ENCODE measurements around the gene NT5C3B. TPM values are rescaled to one million over a fixed set of nuclear protein-coding genes. Genes with fewer than 3 reads are reported as not detected.
"Not testable (repeated sequence)": the region's sequence is repeated elsewhere in the genome, so short reads cannot be mapped to it uniquely, and the experiment has no call there.

NT5C3B gene
- total and polyA plus RNA-seq, 10 donors = 17.0 to 62.7 (median 29.5) TPM

DNA sequence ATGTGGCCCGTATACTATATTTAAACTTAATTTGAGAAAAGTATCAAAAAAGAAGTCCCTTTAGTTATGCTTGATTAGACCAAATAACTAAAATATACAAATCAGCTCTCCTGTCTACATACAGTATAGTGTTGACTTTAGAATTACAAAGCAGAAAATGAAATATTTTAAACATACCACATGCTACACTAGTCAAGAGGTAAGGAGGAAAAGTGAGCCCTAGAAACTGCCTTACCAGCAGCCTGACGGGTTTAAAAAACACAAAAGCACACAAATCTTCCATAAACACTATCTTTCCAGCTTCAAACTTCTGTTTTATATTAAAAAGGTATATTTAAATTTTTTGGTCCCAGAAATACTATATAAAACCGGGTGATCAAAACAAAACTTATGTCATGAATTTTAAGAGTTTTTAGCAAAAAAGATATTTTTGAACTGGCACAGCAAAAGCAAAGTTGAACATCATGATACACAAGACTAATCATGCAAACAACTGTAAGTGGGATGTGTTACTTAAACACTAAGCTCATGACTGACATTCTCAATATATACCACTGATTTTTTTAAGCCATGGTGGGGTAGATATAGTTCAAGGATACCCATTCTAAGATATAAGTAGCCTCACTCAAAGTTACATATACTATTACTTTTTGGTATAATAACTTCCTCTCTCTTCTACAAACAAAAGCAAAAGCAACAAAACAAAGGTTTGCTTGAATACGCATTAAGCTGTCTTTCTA is 13.4 kb upstream of the NT5C3B start:
- intact Hi-C loops (cut with DNase I; ENCODE audit: low total_unique reads) = no loop called here
- TF ChIP-seq POLR2A (IDR thresholded peaks at IDR 0.05) (no peak), POLR2AphosphoS5 (IDR thresholded peaks at IDR 0.05) (no peak), CTCF (IDR thresholded peaks at IDR 0.05 in 8 of 11, conservative IDR thresholded peaks at IDR 0.05 in 3 of 11) (no peak)
- WGBS, 5 donors = 72 to 88% (median 81%) methylated on average over 4 of the region's 4 CpGs
- no peak for DNase-seq
- no peak overlapping the region for H3K27ac ChIP-seq
- H3K4me3 ChIP-seq = no peak overlapping the region
- H3K4me1 ChIP-seq = peaks cover 0 to 47% (median 16%) of the 10 kb centered on the region in 6 donors
- no peaks in the 10 kb centered on the region for H3K27me3 ChIP-seq (replicated peaks in 1 of 7)
- H3K9me3 ChIP-seq = no peaks in the 10 kb centered on the region
- peaks cover 0 to 45% (median 13%) of the 10 kb centered on the region in 6 donors for H3K36me3 ChIP-seq

DNA sequence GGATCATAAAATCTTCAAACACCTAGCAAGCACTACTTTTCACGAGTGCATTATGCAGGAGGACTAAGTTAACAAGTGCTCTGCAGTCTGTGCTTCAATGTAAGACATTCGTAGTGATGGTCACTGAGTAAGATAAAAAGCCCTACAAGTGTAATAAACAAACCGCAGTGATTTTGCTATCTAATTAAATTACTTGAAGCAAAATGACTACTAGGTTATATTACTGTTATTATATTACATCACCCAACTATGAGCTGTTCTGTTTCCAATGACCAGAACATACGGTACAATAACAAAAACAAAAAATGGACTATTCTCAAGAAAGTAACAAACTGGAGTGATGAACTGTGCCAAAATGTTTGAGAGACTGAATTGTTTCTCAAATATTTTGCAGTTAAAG is 12.8 kb upstream of the NT5C3B start:
- Histone ChIP-seq H3K27me3 (replicated peaks in 1 of 7) (no peaks in the 10 kb centered on the region), H3K27ac (no peak overlapping the region), H3K36me3 (peaks cover 0 to 39% (median 7%) of the 10 kb centered on the region in 6 donors), H3K4me1 (peaks cover 0 to 47% (median 16%) of the 10 kb centered on the region in 6 donors), H3K4me3 (no peak overlapping the region), H3K9me3 (no peaks in the 10 kb centered on the region)
- intact Hi-C loops (cut with DNase I; ENCODE audit: low total_unique reads) = no loop called here
- 83 to 95% (median 87%) methylated on average over 4 of the region's 4 CpGs for WGBS, 5 donors
- TF ChIP-seq CTCF (IDR thresholded peaks at IDR 0.05 in 8 of 11, conservative IDR thresholded peaks at IDR 0.05 in 3 of 11) (no peak), POLR2AphosphoS5 (IDR thresholded peaks at IDR 0.05) (no peak), POLR2A (IDR thresholded peaks at IDR 0.05) (no peak)
- DNase-seq = no peak

DNA sequence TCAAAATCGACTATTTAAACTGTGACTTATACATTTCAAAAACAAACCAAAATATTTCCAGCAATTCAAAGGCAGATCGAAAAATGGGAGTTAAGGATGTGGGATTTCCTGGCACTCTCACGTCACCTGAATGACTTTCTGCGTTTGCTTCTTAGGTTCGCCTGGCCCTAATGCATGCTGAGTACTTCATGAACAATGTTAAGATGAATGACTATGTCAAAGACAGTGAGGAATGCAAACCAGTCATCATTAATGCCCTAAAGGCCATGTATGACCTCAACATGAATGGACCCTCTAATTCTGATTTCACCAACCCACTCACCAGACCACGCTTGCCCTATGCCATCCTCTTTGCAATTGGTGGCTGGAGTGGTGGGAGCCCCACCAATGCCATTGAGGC is 8.9 kb upstream of the NT5C3B start:
- Histone ChIP-seq H3K36me3 (peaks cover 0 to 9% (median 0%) of the 10 kb centered on the region in 6 donors), H3K9me3 (no peaks in the 10 kb centered on the region), H3K27me3 (replicated peaks in 1 of 7) (no peaks in the 10 kb centered on the region), H3K4me1 (peaks cover 0 to 14% (median 1%) of the 10 kb centered on the region in 6 donors), H3K27ac (no peak overlapping the region), H3K4me3 (no peak overlapping the region)
- 92 to 96% (median 93%) methylated on average over 6 of the region's 6 CpGs for WGBS, 5 donors
- intact Hi-C loops (cut with DNase I; ENCODE audit: low total_unique reads) = no loop called here
- TF ChIP-seq POLR2AphosphoS5 (IDR thresholded peaks at IDR 0.05) = no peak
- no peak for TF ChIP-seq POLR2A (IDR thresholded peaks at IDR 0.05)
- no peak for TF ChIP-seq CTCF (IDR thresholded peaks at IDR 0.05 in 8 of 11, conservative IDR thresholded peaks at IDR 0.05 in 3 of 11)
- no peak for DNase-seq

- 63 to 82% (median 70%) methylated on average over 6 of the region's 6 CpGs for WGBS, 5 donors
- H3K4me3 ChIP-seq; H3K9me3 ChIP-seq; H3K27me3 ChIP-seq (replicated peaks in 1 of 7); intact Hi-C loops (cut with DNase I; ENCODE audit: low total_unique reads); H3K36me3 ChIP-seq; DNase-seq; H3K27ac ChIP-seq: not testable (repeated sequence)
- peaks cover 0 to 13% (median 7%) of the 10 kb centered on the region in 6 donors for H3K4me1 ChIP-seq
Observed at GRCh38 chr17:41840781-41841180, 4.7 kb upstream of the NT5C3B start.

- peaks cover 4 to 23% (median 17%) of the 10 kb centered on the region in 6 donors for H3K4me1 ChIP-seq
- H3K27me3 ChIP-seq (replicated peaks in 1 of 7); H3K9me3 ChIP-seq; intact Hi-C loops (cut with DNase I; ENCODE audit: low total_unique reads); H3K4me3 ChIP-seq; H3K27ac ChIP-seq; DNase-seq; H3K36me3 ChIP-seq: not testable (repeated sequence)
- WGBS, 5 donors = 91 to 100% (median 94%) methylated on average over 2 of the region's 2 CpGs
Observed at GRCh38 chr17:41839448-41839847, 3.4 kb upstream of the NT5C3B start.
